Skeletal muscle tissue (tissue), 4 donors: Measurements from ENCODE around the gene AUNIP. TPM values are rescaled to one million over a fixed set of nuclear protein-coding genes. Genes with fewer than 3 reads are reported as not detected.

Experiments
- H3K27ac ChIP-seq: one replicate; pipeline ENCODE4 v1.7.0; 2013; ENCODE audit warnings: mild to moderate bottlenecking, low read depth, low read length, inconsistent platforms
- H3K27me3 ChIP-seq, 3 donors: one replicate each; pipeline ENCODE4 v1.7.0; 2013; ENCODE audit warnings: low read length in 3 of 3; ENCODE audit not compliant: control insufficient read depth in 3 of 3, insufficient read depth in 3 of 3
- H3K36me3 ChIP-seq, 3 donors: one replicate each; pipeline ENCODE4 v1.7.0; 2013; ENCODE audit warnings: low read length in 3 of 3; ENCODE audit not compliant: control insufficient read depth in 3 of 3, insufficient read depth in 3 of 3
- H3K4me1 ChIP-seq, 3 donors: one replicate each; pipeline ENCODE4 v1.7.0; 2013; ENCODE audit warnings: low read length in 3 of 3, mild to moderate bottlenecking in 3 of 3; ENCODE audit not compliant: control insufficient read depth in 3 of 3, insufficient read depth in 3 of 3
- H3K4me3 ChIP-seq, 3 donors: one replicate each; pipeline ENCODE4 v1.7.0; 2013; ENCODE audit warnings: low read length in 3 of 3
- H3K9ac ChIP-seq, 3 donors: one replicate each; pipeline ENCODE4 v1.7.0; 2013; ENCODE audit warnings: low read length in 3 of 3, mild to moderate bottlenecking in 3 of 3, moderate library complexity in 2 of 3, low read depth in 1 of 3
- H3K9me3 ChIP-seq, 3 donors: one replicate each; pipeline ENCODE4 v1.7.0; 2013; ENCODE audit warnings: low read length in 3 of 3; ENCODE audit not compliant: control insufficient read depth in 3 of 3
- total RNA-seq: library from RNA; depleted of rRNA; stranded (reverse); fragments of >200 nt; gene quantifications from one replicate; pipeline ENCODE4 v1.2.3, GENCODE V29; 2014
- donor health status: Osteomylitis.

Gene AUNIP
- total RNA-seq, 1 donor from 2014 or later: 1.6 TPM

GRCh38 chr1:25811384-25812082, 47.7 kb downstream of the AUNIP start:
- Histone ChIP-seq H3K27ac (no peak overlapping the region), H3K9me3 (no peaks in the 10 kb centered on the region), H3K36me3 (peaks cover 64 to 80% (median 66%) of the 10 kb centered on the region in 3 donors), H3K4me3 (no peak overlapping the region), H3K9ac (no peak overlapping the region), H3K4me1 (peaks cover 21 to 26% (median 21%) of the 10 kb centered on the region in 3 donors), H3K27me3 (no peaks in the 10 kb centered on the region)

- H3K4me1 ChIP-seq: peaks cover 30 to 36% (median 30%) of the 10 kb centered on the region in 3 donors
- H3K4me3 ChIP-seq: no peak overlapping the region
- H3K27me3 ChIP-seq: no peaks in the 10 kb centered on the region
- H3K9me3 ChIP-seq: no peaks in the 10 kb centered on the region
- H3K27ac ChIP-seq: no peak overlapping the region
- peak overlapping the region in 1 of 3 donors; percentile 68 for H3K9ac ChIP-seq
- peaks cover 56 to 71% (median 63%) of the 10 kb centered on the region in 3 donors for H3K36me3 ChIP-seq
Measured at GRCh38 chr1:25810341-25811299, 48.6 kb downstream of the AUNIP start.

GRCh38 chr1:25809929-25810328, 49.3 kb downstream of the AUNIP start:
- Histone ChIP-seq H3K4me3 (no peak overlapping the region), H3K27ac (no peak overlapping the region), H3K9me3 (no peaks in the 10 kb centered on the region), H3K27me3 (no peaks in the 10 kb centered on the region), H3K9ac (no peak overlapping the region), H3K4me1 (peaks cover 37 to 43% (median 37%) of the 10 kb centered on the region in 3 donors), H3K36me3 (peaks cover 58 to 67% (median 61%) of the 10 kb centered on the region in 3 donors)

DNA sequence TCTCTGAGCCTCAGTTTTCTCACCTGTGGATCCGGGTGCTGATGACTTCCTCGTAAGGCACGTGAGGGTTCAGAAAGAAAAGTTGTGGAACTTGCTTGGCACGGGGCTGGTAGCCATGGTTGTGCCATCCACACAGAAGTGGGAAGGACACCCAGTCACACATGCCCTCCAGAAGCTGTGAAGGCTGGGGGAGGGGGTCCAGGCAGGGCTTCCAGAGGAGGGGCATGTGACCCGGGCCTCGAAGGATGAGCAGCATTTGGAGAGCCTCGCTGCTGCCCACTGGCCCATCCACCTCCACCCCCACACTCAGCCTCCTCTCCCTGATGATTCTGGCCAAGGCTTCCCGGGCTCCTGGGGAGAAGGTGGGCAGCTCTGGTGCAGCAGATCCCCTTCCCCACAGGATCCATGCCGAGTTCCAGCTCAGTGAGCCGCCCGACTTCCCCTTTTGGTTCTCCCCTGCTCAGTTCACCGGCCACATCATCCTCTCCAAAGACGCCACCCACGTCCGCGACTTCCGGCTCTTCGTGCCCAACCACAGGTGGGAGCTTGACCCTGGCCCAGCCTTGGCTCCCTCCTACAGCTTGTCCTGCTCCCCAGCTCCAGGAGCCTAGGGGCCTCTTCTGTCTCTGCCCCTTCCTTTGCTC, 49.9 kb downstream of the AUNIP start:
- Histone ChIP-seq H3K9ac (no peak overlapping the region), H3K27me3 (no peaks in the 10 kb centered on the region), H3K36me3 (peaks cover 54 to 64% (median 57%) of the 10 kb centered on the region in 3 donors), H3K9me3 (no peaks in the 10 kb centered on the region), H3K27ac (no peak overlapping the region), H3K4me3 (no peak overlapping the region), H3K4me1 (peaks cover 40 to 46% (median 41%) of the 10 kb centered on the region in 3 donors)

GRCh38 chr1:25808481-25809244, 50.6 kb downstream of the AUNIP start:
- peaks cover 46 to 57% (median 51%) of the 10 kb centered on the region in 3 donors for H3K36me3 ChIP-seq
- H3K27ac ChIP-seq: no peak overlapping the region

GRCh38 chr1:25807480-25808390, 51.5 kb downstream of the AUNIP start:
- H3K27me3 ChIP-seq: no peaks in the 10 kb centered on the region
- no peaks in the 10 kb centered on the region for H3K9me3 ChIP-seq
- peaks cover 40 to 52% (median 46%) of the 10 kb centered on the region in 3 donors for H3K36me3 ChIP-seq
- no peak overlapping the region for H3K27ac ChIP-seq
- H3K4me1 ChIP-seq: peaks cover 47 to 55% (median 51%) of the 10 kb centered on the region in 3 donors
- H3K9ac ChIP-seq: peak overlapping the region in 1 of 3 donors; percentile 57
- no peak overlapping the region for H3K4me3 ChIP-seq

More at GRCh38 chr1:25808481-25809244, 50.6 kb downstream of the AUNIP start:
- Histone ChIP-seq H3K4me3 (no peak overlapping the region), H3K9me3 (no peaks in the 10 kb centered on the region), H3K4me1 (peaks cover 44 to 52% (median 47%) of the 10 kb centered on the region in 3 donors), H3K9ac (no peak overlapping the region), H3K27me3 (no peaks in the 10 kb centered on the region)

GRCh38 chr1:25806418-25806817, 52.8 kb downstream of the AUNIP start:
- H3K27me3 ChIP-seq: no peaks in the 10 kb centered on the region
- H3K4me1 ChIP-seq: peaks cover 54 to 66% (median 54%) of the 10 kb centered on the region in 3 donors
- no peaks in the 10 kb centered on the region for H3K9me3 ChIP-seq
- H3K9ac ChIP-seq: peak overlapping the region in 1 of 3 donors; percentile 33
- no peak overlapping the region for H3K4me3 ChIP-seq
- H3K27ac ChIP-seq: peak overlapping the region; percentile 68
- H3K36me3 ChIP-seq: peaks cover 30 to 45% (median 41%) of the 10 kb centered on the region in 3 donors

DNA sequence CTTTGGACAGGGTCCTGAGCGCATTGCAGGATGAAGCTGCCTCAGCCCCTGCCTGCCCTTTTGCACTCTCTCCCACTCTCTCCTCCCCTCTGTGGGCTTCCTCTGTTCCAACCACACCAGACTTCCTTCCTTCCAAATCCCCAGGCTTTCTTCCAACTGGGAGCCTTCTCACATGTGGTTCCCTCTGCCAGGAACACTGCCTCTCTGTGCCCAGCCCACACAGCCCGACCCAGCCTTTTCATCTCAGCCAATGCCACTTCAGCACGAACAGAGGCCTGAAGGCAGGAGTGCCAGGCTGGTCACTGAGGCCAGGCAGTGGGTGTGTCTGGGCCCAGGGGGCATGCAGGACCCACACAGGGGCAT, 53.4 kb downstream of the AUNIP start:
- no peaks in the 10 kb centered on the region for H3K27me3 ChIP-seq
- peaks cover 25 to 41% (median 37%) of the 10 kb centered on the region in 3 donors for H3K36me3 ChIP-seq
- H3K4me3 ChIP-seq: no peak overlapping the region
- no peaks in the 10 kb centered on the region for H3K9me3 ChIP-seq
- peak overlapping the region in 2 of 3 donors; percentile 3 to 60 for H3K9ac ChIP-seq
- H3K4me1 ChIP-seq: peaks cover 53 to 68% (median 55%) of the 10 kb centered on the region in 3 donors
- peak overlapping the region; percentile 68 for H3K27ac ChIP-seq
